GM06990 (cell line): ENCODE results near the gene VAV3.
"Not testable (repeated sequence)": the region's sequence is repeated elsewhere in the genome, so short reads cannot be mapped to it uniquely, and the experiment has no call there.

Source experiments
- DNase-seq: peaks from one replicate; pipeline ENCODE4 v3.0.0-alpha.2; 2011; ENCODE audit not compliant: insufficient read length; ENCODE audit errors: extremely low read depth
- H3K27me3 ChIP-seq: replicated peaks from 2 replicates; pipeline ENCODE4 v1.6.0; 2011; ENCODE audit warnings: low read length; ENCODE audit not compliant: control insufficient read depth, insufficient read depth
- H3K36me3 ChIP-seq: 2 replicates; pipeline ENCODE4 v1.5.1; 2011; ENCODE audit warnings: low read length; ENCODE audit not compliant: control insufficient read depth, insufficient read depth
- H3K4me3 ChIP-seq: replicated peaks from 2 replicates; pipeline ENCODE4 v1.5.1; 2011; ENCODE audit warnings: low read depth, mild to moderate bottlenecking, control low read depth, low read length
- TF ChIP-seq, protein P1 (sequence below): IDR thresholded peaks from 2 replicates; pipeline ENCODE4 v1.5.1; 2011; ENCODE audit warnings: low read length, control low read depth, mild to moderate bottlenecking, inconsistent platforms; ENCODE audit not compliant: insufficient read depth, poor library complexity, severe bottlenecking

VAV3 gene

DNA sequence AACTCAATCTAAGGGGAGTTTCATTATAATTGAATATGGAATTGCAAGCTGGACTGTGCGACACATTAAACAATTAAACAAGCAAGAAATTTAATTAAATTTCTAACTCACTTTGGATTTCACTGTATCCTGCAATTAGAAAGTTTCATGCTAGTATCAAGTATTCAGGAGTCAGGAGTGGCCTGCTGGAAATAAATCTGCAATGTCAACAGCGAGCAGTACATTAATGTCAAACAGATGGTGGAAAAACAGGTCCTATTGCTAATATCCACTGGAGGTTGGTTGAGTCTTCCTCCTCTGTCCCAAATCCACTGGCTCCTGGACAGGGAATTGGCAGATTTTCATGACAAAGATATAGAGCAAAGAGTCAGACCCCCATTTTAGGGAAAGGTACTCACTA, 237.1 kb downstream of the VAV3 start:
- Histone ChIP-seq H3K36me3 (no peaks in the 10 kb centered on the region), H3K4me3 (no peak overlapping the region), H3K27me3 (no peaks in the 10 kb centered on the region)
- TF ChIP-seq, protein P1, sequence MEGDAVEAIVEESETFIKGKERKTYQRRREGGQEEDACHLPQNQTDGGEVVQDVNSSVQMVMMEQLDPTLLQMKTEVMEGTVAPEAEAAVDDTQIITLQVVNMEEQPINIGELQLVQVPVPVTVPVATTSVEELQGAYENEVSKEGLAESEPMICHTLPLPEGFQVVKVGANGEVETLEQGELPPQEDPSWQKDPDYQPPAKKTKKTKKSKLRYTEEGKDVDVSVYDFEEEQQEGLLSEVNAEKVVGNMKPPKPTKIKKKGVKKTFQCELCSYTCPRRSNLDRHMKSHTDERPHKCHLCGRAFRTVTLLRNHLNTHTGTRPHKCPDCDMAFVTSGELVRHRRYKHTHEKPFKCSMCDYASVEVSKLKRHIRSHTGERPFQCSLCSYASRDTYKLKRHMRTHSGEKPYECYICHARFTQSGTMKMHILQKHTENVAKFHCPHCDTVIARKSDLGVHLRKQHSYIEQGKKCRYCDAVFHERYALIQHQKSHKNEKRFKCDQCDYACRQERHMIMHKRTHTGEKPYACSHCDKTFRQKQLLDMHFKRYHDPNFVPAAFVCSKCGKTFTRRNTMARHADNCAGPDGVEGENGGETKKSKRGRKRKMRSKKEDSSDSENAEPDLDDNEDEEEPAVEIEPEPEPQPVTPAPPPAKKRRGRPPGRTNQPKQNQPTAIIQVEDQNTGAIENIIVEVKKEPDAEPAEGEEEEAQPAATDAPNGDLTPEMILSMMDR: no peak
- DNase-seq: no peak

DNA sequence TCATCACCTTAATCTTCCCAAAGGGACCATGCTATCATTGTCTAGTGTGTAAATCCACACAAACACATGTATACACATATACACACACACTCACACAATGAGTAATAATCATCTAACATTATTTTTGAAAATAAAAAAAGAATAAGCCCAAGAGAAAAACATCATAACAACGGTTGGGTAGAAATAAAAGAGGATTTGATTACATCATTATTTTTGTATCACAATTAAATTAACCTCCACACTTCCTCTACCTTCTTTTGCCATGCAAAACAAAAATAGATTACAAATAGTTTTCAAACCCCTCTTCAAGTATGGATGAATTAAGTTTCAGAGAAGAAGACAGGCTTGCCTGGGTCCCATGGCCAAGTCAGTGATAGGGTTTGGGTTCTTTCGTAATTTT, 238.1 kb downstream of the VAV3 start:
- TF ChIP-seq, protein P1: no peak
- H3K36me3 ChIP-seq: no peaks in the 10 kb centered on the region

DNA sequence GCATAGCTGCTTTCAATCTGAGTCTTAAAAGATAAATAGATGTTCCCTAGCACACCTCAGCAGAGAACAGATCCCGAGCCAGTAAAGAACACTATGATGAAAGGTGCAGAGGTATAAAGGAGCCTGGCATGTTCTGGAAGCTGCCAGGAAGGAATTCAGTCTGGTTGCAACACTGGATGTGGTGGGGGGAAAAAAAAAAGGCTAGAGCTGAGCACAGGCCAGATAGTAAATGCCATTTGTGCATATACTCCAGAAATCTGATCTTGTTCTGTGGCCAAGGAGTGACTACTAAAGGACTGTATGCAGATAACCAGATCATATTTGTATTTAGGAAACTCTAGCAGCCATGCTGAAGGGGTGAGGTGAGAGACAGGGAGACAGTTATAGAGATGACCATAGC, 240.3 kb downstream of the VAV3 start:
- H3K27me3 ChIP-seq: no peaks in the 10 kb centered on the region
- H3K36me3 ChIP-seq: no peaks in the 10 kb centered on the region
- H3K4me3 ChIP-seq: no peak overlapping the region
- DNase-seq: no peak
- TF ChIP-seq, protein P1: no peak

More for the DNA sequence above, 238.1 kb downstream of the VAV3 start:
- no peak for DNase-seq
- Histone ChIP-seq H3K4me3 (no peak overlapping the region), H3K27me3 (no peaks in the 10 kb centered on the region)

DNA sequence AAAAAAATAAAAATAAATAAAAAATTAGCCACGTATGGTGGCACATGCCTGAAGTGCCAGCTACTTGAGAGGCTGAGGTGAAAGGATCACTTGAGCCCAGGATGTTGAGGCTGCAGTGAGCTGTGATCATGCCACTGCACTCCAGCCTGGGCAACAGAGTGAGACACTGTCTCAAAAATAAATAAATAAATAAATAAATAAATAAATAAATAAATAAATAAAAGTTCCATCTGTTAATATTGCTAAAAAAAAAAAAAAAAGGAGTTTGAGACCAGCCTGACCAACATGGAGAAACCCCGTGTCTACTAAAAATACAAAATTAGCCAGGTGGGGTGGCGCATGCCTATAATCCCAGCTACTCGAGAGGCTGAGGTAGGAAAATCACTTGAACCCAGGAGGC, 244.8 kb downstream of the VAV3 start:
- not testable (repeated sequence) for DNase-seq, H3K4me3 ChIP-seq, H3K27me3 ChIP-seq, H3K36me3 ChIP-seq

DNA sequence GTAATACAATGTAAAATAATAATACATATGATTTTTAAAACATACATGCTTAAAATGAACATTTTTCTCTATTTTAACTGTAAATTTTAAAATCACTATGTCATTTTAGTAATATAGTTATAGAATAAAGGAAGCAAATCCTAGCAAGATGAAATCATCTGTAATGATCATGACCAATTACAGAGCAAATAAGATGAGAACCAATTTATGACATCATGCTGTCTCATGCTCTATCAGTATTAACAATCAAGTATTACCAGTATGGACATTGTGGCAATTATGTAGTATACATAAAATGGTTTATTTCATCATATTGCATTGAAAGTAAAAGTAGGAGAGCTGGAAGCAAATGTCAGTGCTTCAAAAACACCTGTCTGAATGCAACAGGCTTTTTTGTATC, 255.0 kb downstream of the VAV3 start:
- Histone ChIP-seq H3K36me3 (no peaks in the 10 kb centered on the region), H3K4me3 (no peak overlapping the region), H3K27me3 (no peaks in the 10 kb centered on the region)
- DNase-seq: no peak
- TF ChIP-seq, protein P1: no peak

DNA sequence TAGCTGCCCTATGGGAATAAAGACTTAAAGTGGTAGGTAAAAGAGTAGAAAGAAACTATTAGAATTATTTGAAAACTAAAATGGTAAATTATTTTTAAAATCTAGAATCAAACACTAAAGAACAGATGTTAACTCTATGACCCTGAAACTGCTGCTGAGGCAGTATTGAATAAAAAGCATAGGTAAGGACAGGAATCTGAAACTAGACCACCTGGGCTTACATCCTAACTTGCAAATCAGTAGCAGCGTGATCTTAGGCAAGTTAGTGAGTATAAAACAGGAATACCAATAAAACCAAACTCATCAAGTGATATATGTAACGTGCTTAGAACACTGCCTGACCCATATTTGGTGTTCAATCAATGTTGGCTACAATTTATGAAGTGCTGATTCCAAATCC, 257.9 kb downstream of the VAV3 start:
- TF ChIP-seq, protein P1: no peak
- DNase-seq: no peak
- Histone ChIP-seq H3K4me3 (no peak overlapping the region), H3K27me3 (no peaks in the 10 kb centered on the region), H3K36me3 (no peaks in the 10 kb centered on the region)
